Activated T-helper 9 cell treated with anti-CD3 and anti-CD28 coated beads, Interleukin-2, amount 50 U/mL, for 16 hours (primary cell): ENCODE measurements around the gene TSPAN13.

Source experiments
- DNase-seq: peaks from one replicate; pipeline ENCODE4 v3.0.0-alpha.2; 2020; ENCODE audit warnings: low read depth

TSPAN13 gene

GRCh38 chr7:16812542-16813231 is 59.1 kb downstream of the TSPAN13 start:
- no peak for DNase-seq

- no peak for DNase-seq
These were observed 59.7 kb downstream of the TSPAN13 start for GRCh38 chr7:16813232-16813616.

GRCh38 chr7:16815001-16815400 is 61.4 kb downstream of the TSPAN13 start:
- DNase-seq, result no peak

- DNase-seq, result no peak
These were observed 63.3 kb downstream of the TSPAN13 start for GRCh38 chr7:16816824-16817223.

GRCh38 chr7:16817536-16817935 is 64.0 kb downstream of the TSPAN13 start:
- DNase-seq, result no peak

- no peak for DNase-seq
These were observed 65.2 kb downstream of the TSPAN13 start for GRCh38 chr7:16818732-16819131.

GRCh38 chr7:16822029-16822428 is 68.5 kb downstream of the TSPAN13 start:
- DNase-seq, result no peak

GRCh38 chr7:16826060-16826459 is 72.5 kb downstream of the TSPAN13 start:
- DNase-seq, result no peak

GRCh38 chr7:16833373-16833772 is 79.8 kb downstream of the TSPAN13 start:
- no peak for DNase-seq
